OCI-LY7 (cell line): ENCODE results near the gene COL18A1. TPM values are rescaled to one million over a fixed set of nuclear protein-coding genes. Genes with fewer than 3 reads are reported as not detected.

Experiments used
- BruUV-seq: library from RNA; stranded (reverse); fragments of 400-500 nt; replicated peaks from 2 replicates; lab custom pipeline; 2021; lab: Mats Ljungman, UMichigan
- CTCF ChIA-PET: fragments of 300-600 bp; sonication (Branson Sonifier 250); formaldehyde crosslinking; loops from one replicate; lab custom pipeline; 2022; ENCODE audit warnings: antibody characterized with exemption; ENCODE audit not compliant: unreplicated experiment; lab: Charles Lee
- POLR2A ChIA-PET: fragments of 300-600 bp; sonication (Branson Sonifier 250); formaldehyde crosslinking; loops from one replicate; lab custom pipeline; 2022; ENCODE audit warnings: antibody characterized with exemption; lab: Charles Lee
- DNase-seq: peaks from one replicate; pipeline ENCODE4 v3.0.0-alpha.2; 2015; ENCODE audit warnings: low spot score
- H2AFZ ChIP-seq: fragments of 200-600 bp; sonication (generic), shearing (Covaris generic); 2 replicates; pipeline ENCODE4 v1.6.1; 2014; ENCODE audit warnings: mild to moderate bottlenecking, antibody characterized with exemption, low read length, moderate library complexity
- H3K27ac ChIP-seq: fragments of 200-600 bp; sonication (generic); 2 replicates; pipeline ENCODE4 v1.5.1; 2014; ENCODE audit warnings: mixed run types, low read depth, mild to moderate bottlenecking, moderate library complexity, low read length, inconsistent platforms; ENCODE audit not compliant: poor library complexity, severe bottlenecking
- H3K36me3 ChIP-seq: fragments of 200-600 bp; sonication (generic); 2 replicates; pipeline ENCODE4 v1.6.1; 2014; ENCODE audit warnings: mild to moderate bottlenecking, antibody characterized with exemption, low read length, moderate library complexity, mixed read lengths; ENCODE audit not compliant: insufficient read depth
- H3K4me1 ChIP-seq: fragments of 200-600 bp; sonication (generic); 2 replicates; pipeline ENCODE4 v1.5.1; 2014; ENCODE audit warnings: mild to moderate bottlenecking, low read length; ENCODE audit not compliant: insufficient read depth, poor library complexity, severe bottlenecking
- H3K4me2 ChIP-seq: fragments of 200-600 bp; sonication (generic); 2 replicates; pipeline ENCODE4 v1.6.1; 2014; ENCODE audit warnings: mild to moderate bottlenecking, low read length
- H3K4me3 ChIP-seq: fragments of 200-600 bp; sonication (generic); 2 replicates; pipeline ENCODE4 v1.5.1; 2014; ENCODE audit warnings: mild to moderate bottlenecking, low read depth, low read length; ENCODE audit not compliant: poor library complexity, severe bottlenecking
- H3K79me2 ChIP-seq: fragments of 200-600 bp; sonication (generic); 2 replicates; pipeline ENCODE4 v1.6.1; 2016; ENCODE audit warnings: low read depth, mild to moderate bottlenecking, low read length, moderate library complexity, mixed read lengths; ENCODE audit not compliant: insufficient read depth
- H3K9me2 ChIP-seq: fragments of 200-600 bp; sonication (generic); 2 replicates; pipeline ENCODE4 v1.6.1; 2016; ENCODE audit warnings: mild to moderate bottlenecking, low read length, mixed read lengths; ENCODE audit not compliant: insufficient read depth
- H3K9me3 ChIP-seq: fragments of 200-600 bp; sonication (generic); 2 replicates; pipeline ENCODE4 v1.6.1; 2014; ENCODE audit warnings: mild to moderate bottlenecking, mixed run types, low read length, mixed read lengths
- H4K20me1 ChIP-seq: fragments of 200-600 bp; sonication (generic); 2 replicates; pipeline ENCODE4 v1.6.1; 2014; ENCODE audit warnings: mild to moderate bottlenecking, antibody characterized with exemption, low read length, moderate library complexity, mixed read lengths; ENCODE audit not compliant: insufficient read depth
- CTCF ChIP-seq: fragments of 200-600 bp; sonication (generic); conservative IDR thresholded peaks from 2 replicates; pipeline ENCODE4 v1.5.1; 2014; ENCODE audit warnings: mild to moderate bottlenecking, antibody characterized with exemption, low read length, moderate library complexity, mixed read lengths
- EZH2phosphoT487 ChIP-seq: fragments of 200-600 bp; sonication (generic); IDR thresholded peaks from 2 replicates; pipeline ENCODE4 v1.6.1; 2018; ENCODE audit warnings: low read depth, borderline replicate concordance, mild to moderate bottlenecking, mixed run types, antibody characterized with exemption, low read length, moderate library complexity, mixed read lengths
- intact Hi-C: fragments of 100-400 bp; cut with micrococcal nuclease; formaldehyde crosslinking; loops from one replicate; pipeline ENCODE4 v1.10.0; 2022; ENCODE audit not compliant: unreplicated experiment
- total RNA-seq, 2 experiments: library from RNA; depleted of rRNA in 1 of 2; stranded (reverse); fragments of >200 nt in 1 of 2; shearing (Covaris generic) in 1 of 2; gene quantifications; 2 replicates each; pipeline ENCODE4 v1.2.3, GENCODE V29; 2014 to 2022

Gene COL18A1
- total RNA-seq, 2 experiments from 2014 or later, result 0.23 to 7.4 TPM

GRCh38 chr21:45451091-45451740 lies 46.3 kb downstream of the COL18A1 start:
- CTCF ChIA-PET, result no interaction called here
- Histone ChIP-seq H3K4me2 (no peak overlapping the region), H3K27ac (no peak overlapping the region), H3K79me2 (no peaks in the 10 kb centered on the region), H3K9me2 (no peaks in the 10 kb centered on the region), H4K20me1 (no peaks in the 10 kb centered on the region), H3K9me3 (peaks cover 11% of the 10 kb centered on the region), H2AFZ (no peak overlapping the region), H3K4me3 (no peak overlapping the region), H3K36me3 (no peaks in the 10 kb centered on the region), H3K4me1 (no peaks in the 10 kb centered on the region)
- POLR2A ChIA-PET, result no interaction called here
- no peak for TF ChIP-seq EZH2phosphoT487
- TF ChIP-seq CTCF, result no peak
- intact Hi-C loops, result no loop called here
- no peak for DNase-seq
- no TSS peak for BruUV-seq

- H3K9me3 ChIP-seq, result peaks cover 9% of the 10 kb centered on the region; the same call in 1 of the 2 replicates
- no TSS peak for BruUV-seq
- H3K36me3 ChIP-seq, result no peaks in the 10 kb centered on the region
- H3K4me2 ChIP-seq, result no peak overlapping the region
- ChIA-PET CTCF (no interaction called here), POLR2A (interaction anchor here (0.5 kb wide), 1 partner anchor 806 kb away, joined by 3 read pairs; no protein-coding TSS in a partner anchor)
- no peaks in the 10 kb centered on the region for H3K79me2 ChIP-seq
- H2AFZ ChIP-seq, result no peak overlapping the region
- DNase-seq, result no peak
- H3K9me2 ChIP-seq, result no peaks in the 10 kb centered on the region
- no peak overlapping the region for H3K27ac ChIP-seq
- intact Hi-C loops, result no loop called here
- H3K4me1 ChIP-seq, result no peaks in the 10 kb centered on the region
- no peak overlapping the region for H3K4me3 ChIP-seq
- no peaks in the 10 kb centered on the region for H4K20me1 ChIP-seq
- TF ChIP-seq EZH2phosphoT487 (no peak), CTCF (no peak)
These were observed 46.8 kb downstream of the COL18A1 start for GRCh38 chr21:45451771-45452182.

- no peak overlapping the region for H3K4me3 ChIP-seq
- H4K20me1 ChIP-seq, result no peaks in the 10 kb centered on the region
- CTCF ChIA-PET, result no interaction called here
- POLR2A ChIA-PET, result no interaction called here
- no peaks in the 10 kb centered on the region for H3K9me2 ChIP-seq
- peaks cover 9% of the 10 kb centered on the region; the same call in 1 of the 2 replicates for H3K9me3 ChIP-seq
- H3K79me2 ChIP-seq, result no peaks in the 10 kb centered on the region
- no peak overlapping the region for H3K27ac ChIP-seq
- no peak overlapping the region for H3K4me2 ChIP-seq
- BruUV-seq, result no TSS peak
- intact Hi-C loops, result no loop called here
- TF ChIP-seq CTCF (no peak), EZH2phosphoT487 (no peak)
- DNase-seq, result no peak
- H3K4me1 ChIP-seq, result no peaks in the 10 kb centered on the region
- H2AFZ ChIP-seq, result no peak overlapping the region
- H3K36me3 ChIP-seq, result no peaks in the 10 kb centered on the region
These were observed 47.8 kb downstream of the COL18A1 start for GRCh38 chr21:45452696-45453307.
